HG03196 (cell line): ENCODE data around the gene RASGRF1.

Source experiments
- ATAC-seq: cut with Tn5 transposase; IDR thresholded peaks from one replicate; pipeline ENCODE4 v1.9.1; 2021; ENCODE audit not compliant: unreplicated experiment

The RASGRF1 gene

GRCh38 chr15:78991879-78992278, 98.7 kb downstream of the RASGRF1 start:
- no peak for ATAC-seq

- ATAC-seq: no peak
These were observed 99.1 kb downstream of the RASGRF1 start for GRCh38 chr15:78991476-78991875.

GRCh38 chr15:78990278-78990677, 100.3 kb downstream of the RASGRF1 start:
- no peak for ATAC-seq

- no peak for ATAC-seq
These were observed 100.8 kb downstream of the RASGRF1 start for GRCh38 chr15:78989701-78990240.

GRCh38 chr15:78988361-78988911, 102.1 kb downstream of the RASGRF1 start:
- ATAC-seq: no peak

GRCh38 chr15:78987556-78988360, 102.8 kb downstream of the RASGRF1 start:
- ATAC-seq: no peak

GRCh38 chr15:78985859-78986475, 104.6 kb downstream of the RASGRF1 start:
- ATAC-seq: no peak

- no peak for ATAC-seq
These were observed 106.5 kb downstream of the RASGRF1 start for GRCh38 chr15:78984041-78984440.

GRCh38 chr15:78983146-78983918, 107.2 kb downstream of the RASGRF1 start:
- no peak for ATAC-seq

- ATAC-seq: no peak
These were observed 107.8 kb downstream of the RASGRF1 start for GRCh38 chr15:78982736-78983135.

GRCh38 chr15:78981532-78982313, 108.9 kb downstream of the RASGRF1 start:
- no peak for ATAC-seq

GRCh38 chr15:78979456-78980320, 110.9 kb downstream of the RASGRF1 start:
- ATAC-seq: no peak

- no peak for ATAC-seq
These were observed 111.9 kb downstream of the RASGRF1 start for GRCh38 chr15:78978601-78979179.

GRCh38 chr15:78977591-78978347, 112.8 kb downstream of the RASGRF1 start:
- peak; percentile 24 for ATAC-seq

- peak; percentile 66 for ATAC-seq
These were observed 113.4 kb downstream of the RASGRF1 start for GRCh38 chr15:78977091-78977571.

GRCh38 chr15:78976691-78977090, 113.9 kb downstream of the RASGRF1 start:
- ATAC-seq: peak; percentile 6

- ATAC-seq: no peak
These were observed 116.2 kb downstream of the RASGRF1 start for GRCh38 chr15:78974272-78974918.
